GM21825 (cell line): Measurements from ENCODE around the gene DOK7.

Experiments used
- ATAC-seq: cut with Tn5 transposase; IDR thresholded peaks from one replicate; pipeline ENCODE4 v1.9.1; 2021; ENCODE audit warnings: mild to moderate bottlenecking, moderate library complexity; ENCODE audit not compliant: unreplicated experiment

The DOK7 gene

DNA sequence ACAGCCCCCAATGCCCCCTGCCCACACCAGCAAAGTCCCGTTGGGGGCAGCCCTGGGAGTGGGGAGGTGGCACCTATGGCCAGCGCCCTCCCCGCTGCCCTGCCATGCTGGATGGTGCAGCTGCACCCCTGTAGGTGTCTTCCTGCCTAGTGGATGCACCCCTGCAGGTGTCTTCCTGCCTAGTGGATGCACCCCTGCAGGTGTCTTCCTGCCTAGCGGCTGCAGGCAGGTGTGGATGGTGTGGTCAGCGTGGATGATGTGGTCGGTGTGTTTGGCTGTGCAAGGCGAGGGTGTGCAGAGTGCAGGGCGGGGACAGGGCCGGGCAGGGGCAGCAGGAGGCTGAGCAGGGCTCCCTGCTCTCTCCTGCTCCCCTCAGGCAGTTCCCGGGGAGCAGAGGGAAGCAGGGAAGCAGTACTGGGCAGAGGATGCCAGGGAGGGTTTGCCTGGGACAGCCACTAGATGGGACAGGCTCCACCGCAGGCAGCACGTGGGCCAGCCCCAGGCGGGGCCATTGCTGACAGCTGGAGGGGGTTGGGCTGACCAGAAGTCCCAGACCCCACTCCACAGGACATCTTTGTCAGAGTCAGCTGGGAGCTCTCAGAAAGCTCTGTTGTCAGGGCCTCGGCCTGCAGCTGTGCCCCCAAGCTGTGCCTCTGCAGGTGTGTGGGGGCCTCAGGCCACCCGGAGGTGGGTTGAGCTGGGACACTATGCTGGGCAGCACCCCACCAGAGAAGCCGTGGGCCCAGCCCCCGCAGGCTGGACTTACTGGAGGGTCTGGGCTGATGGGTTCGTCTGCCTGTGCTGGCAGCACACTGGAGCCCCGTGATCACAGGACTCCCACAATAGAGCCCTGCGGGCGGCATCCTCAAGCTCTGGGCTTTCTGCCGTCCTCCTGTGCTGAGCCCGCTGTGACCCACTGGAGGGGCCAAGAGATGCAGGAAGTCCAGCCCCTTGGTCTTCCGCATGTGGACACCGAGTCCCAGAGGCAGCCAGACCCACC, 23.7 kb downstream of the DOK7 start:
- ATAC-seq, result no peak

GRCh38 chr4:3487861-3488260, 24.8 kb downstream of the DOK7 start:
- ATAC-seq, result no peak

DNA sequence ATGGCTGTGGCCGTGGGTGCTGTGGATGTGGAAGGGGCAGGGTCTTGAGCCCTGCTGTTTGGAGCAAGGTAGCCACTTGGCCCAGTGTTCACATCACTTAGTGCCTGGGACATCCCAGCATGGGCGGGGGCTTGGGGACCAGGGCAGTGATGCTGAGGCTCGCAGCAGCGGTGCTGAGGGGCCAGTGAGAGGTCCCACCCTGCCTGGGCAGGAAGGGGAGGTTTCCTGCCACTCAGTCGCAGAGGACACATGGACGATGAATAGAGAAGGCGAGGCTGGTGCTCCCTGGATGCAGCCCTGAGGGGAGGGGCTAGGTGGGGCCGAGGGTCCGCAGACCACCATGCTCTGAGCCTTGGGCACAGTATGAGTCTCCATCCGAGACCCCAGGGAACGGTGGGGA, 25.7 kb downstream of the DOK7 start:
- no peak for ATAC-seq

GRCh38 chr4:3489451-3489962, 26.4 kb downstream of the DOK7 start:
- ATAC-seq, result no peak

DNA sequence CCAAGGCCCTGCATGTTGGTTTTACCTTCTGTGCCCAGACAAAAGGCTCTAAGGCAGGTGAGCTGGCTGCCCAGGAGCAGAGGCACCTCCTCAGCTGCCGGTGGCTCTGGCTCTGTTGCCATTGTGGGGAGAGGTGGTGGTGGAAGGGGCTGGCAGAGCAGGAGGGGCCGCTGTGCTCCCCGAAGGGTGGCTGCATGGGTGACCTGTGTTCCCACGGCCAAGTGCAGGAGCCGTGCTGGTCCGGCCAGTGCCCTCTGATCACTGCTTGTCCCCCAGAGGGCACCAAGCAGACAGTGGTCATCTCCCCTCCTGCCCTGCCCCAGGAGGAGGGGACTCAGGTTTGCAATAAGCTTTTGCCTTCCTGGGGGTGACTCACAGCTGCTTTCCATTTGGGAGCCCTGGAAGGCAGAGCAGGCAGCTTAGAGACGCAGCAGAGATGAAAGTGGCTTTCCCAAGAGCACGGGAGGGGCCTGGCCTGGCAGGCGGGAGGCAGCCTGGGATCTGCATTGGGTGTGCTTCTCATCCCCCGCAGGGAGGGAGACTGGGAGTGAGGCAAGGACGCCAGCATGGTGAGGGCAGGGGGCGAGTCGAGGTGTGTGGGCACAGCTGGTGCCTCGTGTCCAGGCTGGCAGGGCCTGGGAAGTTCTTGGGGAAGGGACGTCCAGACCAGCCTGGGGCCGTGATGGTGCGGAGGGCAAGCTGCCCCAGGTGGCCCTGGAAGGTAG, 28.7 kb downstream of the DOK7 start:
- ATAC-seq, result no peak

- no peak for ATAC-seq
These were observed 29.9 kb downstream of the DOK7 start for GRCh38 chr4:3492741-3493719.

DNA sequence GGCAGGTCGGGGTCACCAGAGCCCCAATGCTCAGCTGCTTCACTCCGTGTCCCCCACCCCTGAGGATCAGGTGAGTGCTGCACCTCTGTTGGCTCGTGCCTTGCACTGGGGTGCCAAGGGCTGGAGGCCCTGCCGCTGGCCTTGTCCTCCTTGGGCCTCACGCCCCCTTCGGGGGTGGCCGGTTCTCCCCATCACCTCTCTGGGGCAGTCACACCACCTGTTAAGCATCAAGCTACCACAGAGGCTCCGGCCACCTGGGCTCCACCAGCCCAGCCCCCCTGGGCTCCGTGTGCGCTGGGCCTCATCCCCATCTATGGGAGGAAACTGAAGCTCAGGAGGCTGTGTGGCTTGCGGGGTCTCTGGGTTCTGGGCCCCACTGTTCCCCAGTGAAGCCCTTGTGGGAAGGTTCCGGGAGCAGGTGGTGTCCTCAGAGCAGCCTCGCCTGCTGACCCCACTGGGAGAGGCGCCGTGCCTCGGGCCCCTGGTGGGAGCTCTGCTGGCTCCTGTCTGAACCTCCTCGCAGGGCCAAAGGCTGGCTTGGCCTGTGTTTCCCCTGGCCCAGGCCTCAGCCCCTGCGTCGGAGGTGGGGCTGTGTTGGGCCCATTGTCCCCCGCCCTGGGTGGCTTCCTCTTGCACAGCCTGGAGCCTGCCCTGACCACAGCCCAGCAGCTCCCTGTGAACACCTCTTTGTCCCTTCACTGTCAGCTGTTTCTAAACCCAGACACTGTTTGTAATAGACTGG, 30.8 kb downstream of the DOK7 start:
- no peak for ATAC-seq

GRCh38 chr4:3494462-3494871, 31.4 kb downstream of the DOK7 start:
- ATAC-seq, result no peak

GRCh38 chr4:3495204-3495975, 32.3 kb downstream of the DOK7 start:
- ATAC-seq, result no peak

GRCh38 chr4:3496021-3496420, 32.9 kb downstream of the DOK7 start:
- ATAC-seq, result no peak

GRCh38 chr4:3497095-3497494, 34.0 kb downstream of the DOK7 start:
- no peak for ATAC-seq

- ATAC-seq, result no peak
These were observed 34.6 kb downstream of the DOK7 start for GRCh38 chr4:3497523-3498389.

GRCh38 chr4:3498407-3498806, 35.3 kb downstream of the DOK7 start:
- no peak for ATAC-seq

DNA sequence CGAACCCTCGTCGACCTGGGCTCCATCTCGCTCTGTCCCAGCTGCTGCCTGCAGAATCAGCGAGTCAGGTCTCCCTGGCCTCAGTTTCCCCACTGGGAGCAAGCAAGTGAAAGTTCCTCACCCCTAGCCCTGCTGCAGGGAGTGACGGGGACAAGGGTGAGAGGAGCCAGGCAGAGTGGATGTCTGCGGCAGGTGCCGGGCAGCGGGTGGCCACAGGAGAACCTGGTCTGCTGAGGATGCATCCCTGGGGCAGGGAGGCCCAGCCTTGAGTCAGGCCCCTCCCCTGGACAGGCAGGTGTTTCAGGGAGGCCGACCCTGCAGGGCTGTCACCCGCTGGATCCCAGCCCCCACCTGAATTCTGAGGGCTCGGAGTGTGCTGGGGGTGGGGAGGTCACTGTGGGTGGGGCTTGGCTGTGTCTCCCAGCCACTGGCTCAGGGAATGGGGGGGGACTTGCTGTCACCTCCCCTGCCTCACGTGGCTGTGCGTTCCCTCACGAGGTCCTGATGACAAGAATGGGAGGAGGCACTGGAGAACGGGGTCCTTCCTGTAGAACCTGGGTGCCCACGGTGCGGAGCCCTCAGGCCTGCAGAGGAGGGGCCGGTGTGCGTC, 35.9 kb downstream of the DOK7 start:
- ATAC-seq, result no peak

DNA sequence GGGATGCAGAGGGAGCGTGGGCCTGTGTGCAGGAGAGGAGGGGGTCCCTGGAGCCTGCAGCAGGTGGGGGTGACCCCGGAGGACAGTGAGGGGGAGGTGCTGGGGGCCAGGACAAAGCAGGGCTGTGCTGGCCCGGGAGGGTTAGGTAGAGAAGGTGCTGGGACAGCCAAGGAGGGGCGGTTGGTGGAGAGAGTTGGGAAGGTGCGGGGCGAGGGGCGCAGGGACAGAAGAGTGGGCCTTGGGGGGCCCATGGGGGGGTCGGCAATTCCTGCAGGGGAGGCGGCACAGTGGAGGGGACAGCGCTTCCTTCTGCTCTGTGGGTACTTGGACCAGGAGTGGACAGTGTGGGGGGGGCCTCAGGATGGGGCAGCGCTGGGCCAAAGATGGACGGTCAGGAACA, 36.6 kb downstream of the DOK7 start:
- ATAC-seq, result no peak

DNA sequence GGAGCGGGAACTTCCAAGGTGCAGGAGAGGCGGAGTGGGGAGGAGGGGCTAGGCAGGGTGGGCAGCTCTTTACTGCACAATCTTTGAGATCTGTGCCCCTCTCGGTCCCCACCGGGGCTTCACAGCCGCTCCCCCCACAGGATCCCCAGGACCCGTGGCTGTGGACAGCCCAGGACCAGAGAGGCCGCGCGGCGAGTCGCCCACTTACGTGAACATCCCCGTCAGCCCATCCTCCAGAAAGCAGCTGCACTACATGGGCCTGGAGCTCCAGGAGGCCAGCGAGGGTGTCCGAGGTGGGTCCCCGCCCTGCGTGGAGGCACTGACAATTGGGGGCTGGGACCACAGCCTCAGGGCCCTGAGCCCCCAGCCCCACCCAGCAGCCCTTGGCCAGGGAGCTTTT, 37.0 kb downstream of the DOK7 start:
- ATAC-seq, result no peak

DNA sequence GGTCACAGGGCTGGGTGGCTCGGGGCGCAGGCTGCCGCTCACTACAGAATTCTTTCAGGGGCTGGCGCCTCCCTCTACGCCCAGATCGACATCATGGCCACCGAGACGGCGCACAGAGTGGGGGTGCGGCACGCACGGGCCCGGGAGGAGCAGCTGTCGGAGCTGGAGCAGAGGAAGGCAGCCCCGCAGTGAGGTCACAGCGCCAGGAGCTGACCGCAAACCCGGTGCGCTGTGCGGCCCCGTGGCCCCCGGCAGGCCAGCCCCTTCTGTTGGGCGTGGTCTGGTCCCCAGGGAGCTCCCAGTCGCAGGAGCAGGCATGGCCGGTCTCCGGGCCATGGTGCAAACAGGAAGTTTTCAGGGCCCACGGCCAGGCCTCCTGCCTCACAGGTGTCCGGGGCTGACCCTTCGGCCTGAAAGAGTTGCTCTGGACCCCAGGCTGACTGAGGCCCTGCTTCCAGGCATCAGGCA, 37.6 kb downstream of the DOK7 start:
- no peak for ATAC-seq
